Vagina (tissue), 2 donors: ENCODE data around the gene MYG1.

Source experiments
- CTCF ChIP-seq, 3 experiments: fragments of 450-650 bp in 2 of 3; fragments of 200-600 bp in 1 of 3; sonication (generic) in 1 of 3; IDR thresholded peaks; one replicate each; pipeline ENCODE4 v1.5.1; 2017 to 2019; ENCODE audit warnings: antibody characterized with exemption in 3 of 3, mild to moderate bottlenecking in 2 of 3, moderate library complexity in 2 of 3
- POLR2AphosphoS5 ChIP-seq, 2 donors: sonication (generic); formaldehyde crosslinking; IDR thresholded peaks; one replicate each; pipeline ENCODE4 v1.9.0; 2017; ENCODE audit warnings: antibody characterized with exemption in 2 of 2, mild to moderate bottlenecking in 2 of 2, low read depth in 1 of 2; ENCODE audit not compliant: insufficient read depth in 1 of 2

GRCh38 chr12:53347905-53348304 is 48.4 kb downstream of the MYG1 start:
- TF ChIP-seq CTCF (IDR thresholded peaks at IDR 0.05) (no peak), POLR2AphosphoS5 (IDR thresholded peaks at IDR 0.05; ENCODE audit: insufficient read depth in 1 of 2, low read depth in 1 of 2) (no peak)
